Pancreas (tissue), 10 donors: ENCODE results near the gene TUBB2A. TPM values are rescaled to one million over a fixed set of nuclear protein-coding genes. Genes with fewer than 3 reads are reported as not detected.

Source experiments
- ATAC-seq, 4 donors: fragments of 200-7000 bp; cut with Tn5 transposase; one replicate each; pipeline versions ENCODE4 v1.8.0 to v1.9.1; 2020; ENCODE audit warnings: mild to moderate bottlenecking in 4 of 4, moderate library complexity in 4 of 4
- DNase-seq, 6 donors: peaks; one replicate each; pipeline ENCODE4 v3.0.0-alpha.2; 2020
- FAIRE-seq: peaks from 2 replicates; lab custom pipeline; 2012; peaks lifted over from hg19 to GRCh38; lab: Jason Lieb, UNC
- H3K27ac ChIP-seq, 4 donors: fragments of 200-600 bp; sonication (generic); 1 replicate in 3 of 4; 2 replicates in 1 of 4; pipeline versions ENCODE4 v1.5.0 to v1.8.0; 2020
- H3K27me3 ChIP-seq, 4 donors: fragments of 200-600 bp; one replicate each; pipeline ENCODE4 v1.8.0; 2021
- H3K36me3 ChIP-seq, 3 donors: fragments of 200-600 bp; sonication (generic) in 1 of 3; one replicate each; pipeline versions ENCODE4 v1.5.0 to v1.8.0; 2020 to 2021
- H3K4me1 ChIP-seq, 3 donors: fragments of 200-600 bp; one replicate each; pipeline ENCODE4 v1.8.0; 2021
- H3K4me3 ChIP-seq, 4 donors: fragments of 200-600 bp; sonication (generic) in 2 of 4; one replicate each; pipeline versions ENCODE4 v1.5.0 to v1.8.0; 2020 to 2021
- H3K9me3 ChIP-seq, 4 donors: fragments of 200-600 bp; one replicate each; pipeline ENCODE4 v1.8.0; 2021
- CTCF ChIP-seq, 4 donors: fragments of 200-600 bp; sonication (generic) in 3 of 4; IDR thresholded peaks; one replicate each; pipeline versions ENCODE4 v1.5.0 to v1.8.0; 2021; ENCODE audit warnings: antibody characterized with exemption in 4 of 4
- WGBS, 2 donors: extraction: QIAGEN DNeasy Blood & Tissue Kit; methylation state at CpG; one replicate each; pipeline ENCODE4 v1.1.7; 2013; 5-methylcytosine and 5-hydroxymethylcytosine counted together
- intact Hi-C, 3 donors: fragments of 100-400 bp; cut with DNase I; formaldehyde crosslinking; loops; one replicate each; pipeline versions ENCODE4 v1.11.1 to v1.14.2; 2022
- polyA plus RNA-seq, 2 donors: library from polyadenylated mRNA; stranded (reverse); fragments of 200-250 nt; gene quantifications; one replicate each; pipeline ENCODE4 v1.2.3, GENCODE V29; 2013
- total RNA-seq, 6 donors: library from RNA; stranded (reverse); fragmentation: NEBNext Ultra II Directional in 4 of 6; extraction: Animal tissue kit (Norgen Biotek cat#: 25700) in 4 of 6; gene quantifications; one replicate each; pipeline versions ENCODE4 v1.2.1 to v1.2.4, GENCODE V29; 2021 to 2023
- donor health status: healthy with polysubstance abuse.
- donor health status: DM: no; HTN: no; CAD: no; lungs with moderate emphysema.
- donor health status: DM: no; HTN: no; CAD: no.
- donor health status: control.
- donor health status: control.
- donor health status: Bipolar disorder and iron deficiency.
- donor health status: DM: yes; HTN: yes; CAD: no.
- donor health status: DM: no; HTN: no; CAD: no.
- donor health status: DM: no; HTN: no; CAD: no.
- donor health status: DM: yes; HTN: yes; CAD: no.

TUBB2A gene
- total and polyA plus RNA-seq, 8 donors = 16.3 to 55.9 (median 20.8) TPM

GRCh38 chr6:3151691-3152090, 5.7 kb downstream of the TUBB2A start:
- 36 to 45% methylated on average over 5 of the region's 5 CpGs for WGBS, 2 donors
- TF ChIP-seq CTCF (IDR thresholded peaks at IDR 0.05) = no peak
- FAIRE-seq = no peak
- peak overlapping the region in 2 of 4 donors; percentile 3 to 37 for H3K27ac ChIP-seq
- intact Hi-C loops = no loop called here
- no peak overlapping the region for H3K4me3 ChIP-seq
- H3K4me1 ChIP-seq = peaks cover 0 to 15% (median 0%) of the 10 kb centered on the region in 3 donors
- peak in 3 of 4 donors; percentile 16 to 35 (median 29) for ATAC-seq
- H3K9me3 ChIP-seq = no peaks in the 10 kb centered on the region
- peaks cover 0 to 14% (median 3%) of the 10 kb centered on the region in 3 donors for H3K36me3 ChIP-seq
- peak in 1 of 6 donors; percentile 38 for DNase-seq
- H3K27me3 ChIP-seq = no peaks in the 10 kb centered on the region

- Histone ChIP-seq H3K36me3 (peaks cover 0 to 10% (median 3%) of the 10 kb centered on the region in 3 donors), H3K27ac (peak overlapping the region in 2 of 4 donors; percentile 12 to 19), H3K4me1 (peaks cover 0 to 15% (median 0%) of the 10 kb centered on the region in 3 donors), H3K4me3 (no peak overlapping the region), H3K9me3 (no peaks in the 10 kb centered on the region), H3K27me3 (no peaks in the 10 kb centered on the region)
- intact Hi-C loops = no loop called here
- DNase-seq = peak; percentile 76 to 90 (median 85)
- no peak for TF ChIP-seq CTCF (IDR thresholded peaks at IDR 0.05)
- ATAC-seq = peak; percentile 89 to 96 (median 94)
- no peak for FAIRE-seq
- WGBS, 2 donors = 37 to 47% methylated on average over 6 of the region's 6 CpGs
Measured at GRCh38 chr6:3147914-3148757, 9.2 kb downstream of the TUBB2A start.

- peaks cover 2 to 20% (median 7%) of the 10 kb centered on the region in 3 donors for H3K4me1 ChIP-seq
- peaks cover 0 to 12% (median 0%) of the 10 kb centered on the region in 3 donors for H3K36me3 ChIP-seq
- no peaks in the 10 kb centered on the region for H3K27me3 ChIP-seq
- WGBS, 2 donors = 62 to 64% methylated on average over 8 of the region's 8 CpGs
- no peak overlapping the region for H3K27ac ChIP-seq
- FAIRE-seq (no peak), ATAC-seq (no peak), DNase-seq (no peak)
- intact Hi-C loops = no loop called here
- no peak for TF ChIP-seq CTCF (IDR thresholded peaks at IDR 0.05)
- H3K4me3 ChIP-seq = no peak overlapping the region
- H3K9me3 ChIP-seq = no peaks in the 10 kb centered on the region
Measured at GRCh38 chr6:3144571-3144970, 12.8 kb downstream of the TUBB2A start.

GRCh38 chr6:3143158-3143557, 14.2 kb downstream of the TUBB2A start:
- H3K4me1 ChIP-seq = peaks cover 15 to 28% (median 18%) of the 10 kb centered on the region in 3 donors
- no peaks in the 10 kb centered on the region for H3K27me3 ChIP-seq
- H3K36me3 ChIP-seq = peaks cover 0 to 12% (median 0%) of the 10 kb centered on the region in 3 donors
- intact Hi-C loops = no loop called here
- DNase-seq (no peak), ATAC-seq (no peak), FAIRE-seq (no peak)
- TF ChIP-seq CTCF (IDR thresholded peaks at IDR 0.05) = no peak
- 79 to 86% methylated on average over 6 of the region's 6 CpGs for WGBS, 2 donors
- no peaks in the 10 kb centered on the region for H3K9me3 ChIP-seq
- no peak overlapping the region for H3K4me3 ChIP-seq
- no peak overlapping the region for H3K27ac ChIP-seq

GRCh38 chr6:3142536-3142935, 14.8 kb downstream of the TUBB2A start:
- TF ChIP-seq CTCF (IDR thresholded peaks at IDR 0.05) = no peak
- Histone ChIP-seq H3K4me3 (no peak overlapping the region), H3K9me3 (no peaks in the 10 kb centered on the region), H3K27ac (no peak overlapping the region), H3K27me3 (no peaks in the 10 kb centered on the region), H3K36me3 (peaks cover 0 to 12% (median 0%) of the 10 kb centered on the region in 3 donors), H3K4me1 (peaks cover 20 to 32% (median 24%) of the 10 kb centered on the region in 3 donors)
- FAIRE-seq (no peak), ATAC-seq (peak in 1 of 4 donors; percentile 24), DNase-seq (no peak)
- intact Hi-C loops = no loop called here
